Kidney (tissue), 14 donors: ENCODE data around the gene NOS1. TPM values are rescaled to one million over a fixed set of nuclear protein-coding genes. Genes with fewer than 3 reads are reported as not detected.

Experiments used
- DNase-seq, 5 donors: peaks; one replicate each; pipeline ENCODE4 v3.0.0-alpha.2; 2013 to 2020
- FAIRE-seq: peaks from 2 replicates; lab custom pipeline; 2012; peaks lifted over from hg19 to GRCh38; lab: Jason Lieb, UNC
- H3K27ac ChIP-seq, 2 donors: one replicate each; pipeline ENCODE4 v1.7.0; 2013; ENCODE audit warnings: low read depth in 2 of 2, low read length in 2 of 2, inconsistent platforms in 1 of 2
- H3K27me3 ChIP-seq: one replicate; pipeline ENCODE4 v1.7.1; 2013; ENCODE audit warnings: low read length, inconsistent platforms; ENCODE audit not compliant: control insufficient read depth, insufficient read depth
- H3K36me3 ChIP-seq, 3 donors: one replicate each; pipeline versions ENCODE4 v1.7.0 to v1.7.1; 2013; ENCODE audit warnings: low read length in 3 of 3, control low read depth in 1 of 3, inconsistent platforms in 1 of 3; ENCODE audit not compliant: insufficient read depth in 3 of 3, control insufficient read depth in 2 of 3
- H3K4me1 ChIP-seq, 3 donors: one replicate each; pipeline versions ENCODE4 v1.7.0 to v1.7.1; 2013; ENCODE audit warnings: low read length in 3 of 3, inconsistent platforms in 1 of 3, low read depth in 1 of 3; ENCODE audit not compliant: control insufficient read depth in 2 of 3, insufficient read depth in 2 of 3
- H3K4me3 ChIP-seq, 3 donors: one replicate each; pipeline versions ENCODE4 v1.7.0 to v1.8.1; 2013; ENCODE audit warnings: low read length in 3 of 3, control low read depth in 1 of 3, inconsistent platforms in 1 of 3
- H3K9ac ChIP-seq, 3 donors: one replicate each; pipeline versions ENCODE4 v1.7.0 to v1.7.1; 2013; ENCODE audit warnings: low read length in 3 of 3, control low read depth in 1 of 3, inconsistent platforms in 1 of 3
- H3K9me3 ChIP-seq, 3 donors: one replicate each; pipeline versions ENCODE4 v1.7.0 to v1.7.1; 2013; ENCODE audit warnings: low read length in 3 of 3, control low read depth in 1 of 3, inconsistent platforms in 1 of 3; ENCODE audit not compliant: control insufficient read depth in 2 of 3, insufficient read depth in 1 of 3
- intact Hi-C: fragments of 100-400 bp; cut with DNase I; formaldehyde crosslinking; loops from one replicate; pipeline ENCODE4 v1.11.1; 2022
- polyA plus RNA-seq: library from polyadenylated mRNA; stranded (reverse); fragments of 350-450 nt; fragmentation: Illumina TruSeq; extraction: RNeasy Lipid Tissue Mini Kit (QIAGEN cat#74804); gene quantifications from one replicate; pipeline ENCODE4 v1.2.3, GENCODE V29; 2014; ENCODE audit warnings: low read depth, low replicate concordance; ENCODE audit not compliant: insufficient read depth
- total RNA-seq: library from RNA; stranded (reverse); fragmentation: NEBNext Ultra II Directional; extraction: Animal tissue kit (Norgen Biotek cat#: 25700); gene quantifications from one replicate; pipeline ENCODE4 v1.2.1, GENCODE V29; 2021
- TF ChIP-seq, protein P1 (sequence below): IDR thresholded peaks from 3 replicates; pipeline ENCODE4 v1.5.1; 2012; ENCODE audit warnings: mild to moderate bottlenecking, moderate library complexity, borderline replicate concordance; ENCODE audit not compliant: insufficient read depth; ENCODE audit errors: extremely low read depth
- donor health status: control.
- donor health status: control.
- donor health status: control.
- donor health status: control.
- donor health status: control.
- donor health status: DM: yes; HTN: yes; CAD: no.
- donor health status: Normal renal cell carcinoma (clear cell type).

Gene NOS1
- total and polyA plus RNA-seq, 2 donors from 2014 or later = 1.3 to 6.5 TPM

DNA sequence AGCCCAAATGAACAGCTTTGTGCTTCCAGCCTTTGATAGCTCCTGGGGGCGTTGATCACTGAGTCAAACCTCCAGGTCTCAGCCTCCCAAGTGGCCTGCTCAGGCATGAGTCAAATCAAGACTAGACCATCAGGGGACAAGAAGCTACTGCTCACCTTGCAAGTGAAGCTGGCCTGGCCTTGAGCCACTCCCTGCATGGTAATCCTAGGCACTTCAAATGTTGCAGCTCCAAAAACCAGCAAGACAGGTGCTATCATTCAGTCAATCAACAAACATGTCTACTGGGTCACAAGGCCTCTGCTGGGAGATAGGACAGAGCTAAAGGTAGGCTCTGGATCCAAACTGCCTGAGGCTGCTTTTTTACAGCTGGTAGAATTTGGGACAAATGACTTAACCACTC is 33.1 kb upstream of the NOS1 start:
- Histone ChIP-seq H3K27ac (no peak overlapping the region), H3K4me1 (no peaks in the 10 kb centered on the region), H3K27me3 (no peaks in the 10 kb centered on the region), H3K36me3 (no peaks in the 10 kb centered on the region), H3K4me3 (no peak overlapping the region), H3K9me3 (no peaks in the 10 kb centered on the region), H3K9ac (no peak overlapping the region)
- TF ChIP-seq, protein P1, sequence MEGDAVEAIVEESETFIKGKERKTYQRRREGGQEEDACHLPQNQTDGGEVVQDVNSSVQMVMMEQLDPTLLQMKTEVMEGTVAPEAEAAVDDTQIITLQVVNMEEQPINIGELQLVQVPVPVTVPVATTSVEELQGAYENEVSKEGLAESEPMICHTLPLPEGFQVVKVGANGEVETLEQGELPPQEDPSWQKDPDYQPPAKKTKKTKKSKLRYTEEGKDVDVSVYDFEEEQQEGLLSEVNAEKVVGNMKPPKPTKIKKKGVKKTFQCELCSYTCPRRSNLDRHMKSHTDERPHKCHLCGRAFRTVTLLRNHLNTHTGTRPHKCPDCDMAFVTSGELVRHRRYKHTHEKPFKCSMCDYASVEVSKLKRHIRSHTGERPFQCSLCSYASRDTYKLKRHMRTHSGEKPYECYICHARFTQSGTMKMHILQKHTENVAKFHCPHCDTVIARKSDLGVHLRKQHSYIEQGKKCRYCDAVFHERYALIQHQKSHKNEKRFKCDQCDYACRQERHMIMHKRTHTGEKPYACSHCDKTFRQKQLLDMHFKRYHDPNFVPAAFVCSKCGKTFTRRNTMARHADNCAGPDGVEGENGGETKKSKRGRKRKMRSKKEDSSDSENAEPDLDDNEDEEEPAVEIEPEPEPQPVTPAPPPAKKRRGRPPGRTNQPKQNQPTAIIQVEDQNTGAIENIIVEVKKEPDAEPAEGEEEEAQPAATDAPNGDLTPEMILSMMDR = no peak
- DNase-seq (no peak), FAIRE-seq (no peak)
- intact Hi-C loops = no loop called here

DNA sequence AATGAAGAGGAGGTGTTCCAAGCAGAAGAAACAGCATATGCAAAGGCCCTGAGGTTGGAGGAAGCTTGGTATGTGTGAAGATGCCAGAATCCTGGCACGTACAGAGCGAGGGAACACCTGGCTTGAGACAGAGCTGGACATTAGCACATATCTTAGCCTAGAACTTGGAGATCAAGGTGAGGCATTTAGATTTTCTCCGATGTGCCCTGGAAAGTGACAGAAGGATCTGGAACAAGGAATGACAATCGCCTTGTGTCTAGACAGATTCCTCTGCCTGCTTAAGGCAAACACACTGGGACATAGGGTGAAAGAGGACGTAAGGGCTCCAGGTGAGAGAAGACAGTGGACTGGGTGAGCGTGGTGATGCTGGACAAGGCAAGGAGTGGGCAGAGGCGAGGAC is 32.2 kb upstream of the NOS1 start:
- H3K27me3 ChIP-seq = no peaks in the 10 kb centered on the region
- no peaks in the 10 kb centered on the region for H3K4me1 ChIP-seq
- TF ChIP-seq, protein P1 = no peak
- no peak overlapping the region for H3K4me3 ChIP-seq
- DNase-seq (no peak), FAIRE-seq (no peak)
- no peak overlapping the region for H3K27ac ChIP-seq
- no peaks in the 10 kb centered on the region for H3K36me3 ChIP-seq
- no peak overlapping the region for H3K9ac ChIP-seq
- no peaks in the 10 kb centered on the region for H3K9me3 ChIP-seq
- intact Hi-C loops = no loop called here

DNA sequence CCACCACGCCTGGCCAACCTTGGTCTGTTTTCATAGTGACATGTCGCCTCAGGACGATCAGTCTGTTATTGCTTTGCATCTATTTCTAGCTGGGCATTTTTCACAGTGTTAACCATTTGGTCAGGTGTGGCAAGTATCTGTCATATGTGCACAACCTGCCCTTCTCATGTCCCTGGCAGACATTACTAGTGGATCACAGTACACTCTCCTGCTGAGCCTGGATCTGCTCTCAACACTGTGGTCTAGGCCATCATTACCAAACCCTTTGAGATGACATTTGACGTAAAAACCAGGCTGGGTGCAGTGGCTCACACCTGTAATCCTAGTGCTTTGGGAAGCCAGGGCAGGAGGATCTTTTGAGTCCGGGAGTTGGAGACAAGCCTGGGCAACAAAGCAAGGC is 29.4 kb upstream of the NOS1 start:
- H3K36me3 ChIP-seq = no peaks in the 10 kb centered on the region
- H3K27ac ChIP-seq = no peak overlapping the region
- TF ChIP-seq, protein P1 = no peak
- intact Hi-C loops = no loop called here
- FAIRE-seq (no peak), DNase-seq (no peak)
- no peak overlapping the region for H3K4me3 ChIP-seq
- H3K4me1 ChIP-seq = no peaks in the 10 kb centered on the region
- H3K27me3 ChIP-seq = no peaks in the 10 kb centered on the region
- no peaks in the 10 kb centered on the region for H3K9me3 ChIP-seq
- H3K9ac ChIP-seq = no peak overlapping the region

DNA sequence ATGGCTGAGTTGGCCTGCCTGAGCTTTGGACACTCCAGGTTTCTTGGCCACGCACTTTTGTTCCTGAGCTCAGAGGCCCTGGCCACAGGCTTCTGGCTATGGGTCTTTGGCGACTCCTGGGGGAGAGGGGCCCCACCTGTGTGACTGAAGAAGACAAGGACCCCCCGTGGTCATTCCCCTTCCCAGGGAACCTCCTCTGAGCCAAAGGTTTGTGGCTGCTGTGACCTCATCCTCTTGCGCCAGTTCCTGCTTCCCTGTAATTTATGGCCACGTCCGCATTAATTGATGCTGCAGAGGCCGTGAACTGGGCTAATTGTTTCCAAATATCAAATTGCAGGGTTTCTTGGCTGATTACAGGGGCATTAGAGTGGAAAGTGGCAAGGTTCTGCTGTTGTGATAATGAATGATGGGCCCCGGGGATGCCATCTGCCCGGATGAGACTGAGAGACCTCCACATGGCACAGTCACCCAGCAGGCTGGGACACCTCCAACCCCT is 27.6 kb upstream of the NOS1 start:
- Histone ChIP-seq H3K9ac (no peak overlapping the region), H3K27ac (no peak overlapping the region), H3K36me3 (no peaks in the 10 kb centered on the region), H3K4me3 (no peak overlapping the region), H3K4me1 (no peaks in the 10 kb centered on the region), H3K9me3 (no peaks in the 10 kb centered on the region), H3K27me3 (no peaks in the 10 kb centered on the region)
- TF ChIP-seq, protein P1 = no peak
- intact Hi-C loops = no loop called here
- peak in 3 of 5 donors; percentile 53 to 60 (median 55) for DNase-seq
- FAIRE-seq = no peak
